Kidney tubule cell (primary cell): Measurements from ENCODE around the gene CTCF.

Experiments
- DNase-seq: peaks from one replicate; pipeline ENCODE4 v3.0.0-alpha.2; 2018; ENCODE audit warnings: low spot score

The CTCF gene

GRCh38 chr16:67685388-67686112, 123.2 kb downstream of the CTCF start:
- DNase-seq, result peak; percentile 67
